Adipocyte (in vitro differentiated cells): ENCODE measurements around the gene SUSD3.

Source experiments
- DNase-seq: peaks from one replicate; pipeline ENCODE4 v3.0.0-alpha.2; 2015; ENCODE audit warnings: low read depth
- H3K27me3 ChIP-seq: replicated peaks from 2 replicates; pipeline ENCODE4 v1.7.0; 2013; ENCODE audit warnings: mild to moderate bottlenecking, low read length, moderate library complexity; ENCODE audit not compliant: control insufficient read depth, insufficient read depth
- H3K36me3 ChIP-seq: 2 replicates; pipeline ENCODE4 v1.7.0; 2013; ENCODE audit warnings: low read length, mild to moderate bottlenecking, moderate library complexity; ENCODE audit not compliant: control insufficient read depth, insufficient read depth, severe bottlenecking
- H3K4me1 ChIP-seq: 2 replicates; pipeline ENCODE4 v1.7.0; 2013; ENCODE audit warnings: mild to moderate bottlenecking, low read length, moderate library complexity; ENCODE audit not compliant: control insufficient read depth, insufficient read depth
- H3K4me3 ChIP-seq: 2 replicates; pipeline ENCODE4 v1.7.0; 2013; ENCODE audit warnings: mild to moderate bottlenecking, low read length, moderate library complexity
- H3K9ac ChIP-seq: 2 replicates; pipeline ENCODE4 v1.7.0; 2013; ENCODE audit warnings: mild to moderate bottlenecking, low read length, moderate library complexity
- H3K9me3 ChIP-seq: 2 replicates; pipeline ENCODE4 v1.7.0; 2013; ENCODE audit warnings: mild to moderate bottlenecking, low read length, moderate library complexity; ENCODE audit not compliant: control insufficient read depth

The SUSD3 gene

GRCh38 chr9:93054758-93055704 is 3.5 kb upstream of the SUSD3 start:
- Histone ChIP-seq H3K4me1 (peaks cover 5% of the 10 kb centered on the region), H3K4me3 (no peak overlapping the region), H3K36me3 (no peaks in the 10 kb centered on the region), H3K9ac (no peak overlapping the region), H3K9me3 (no peaks in the 10 kb centered on the region), H3K27me3 (peaks cover 1% of the 10 kb centered on the region)
- no peak for DNase-seq

DNA sequence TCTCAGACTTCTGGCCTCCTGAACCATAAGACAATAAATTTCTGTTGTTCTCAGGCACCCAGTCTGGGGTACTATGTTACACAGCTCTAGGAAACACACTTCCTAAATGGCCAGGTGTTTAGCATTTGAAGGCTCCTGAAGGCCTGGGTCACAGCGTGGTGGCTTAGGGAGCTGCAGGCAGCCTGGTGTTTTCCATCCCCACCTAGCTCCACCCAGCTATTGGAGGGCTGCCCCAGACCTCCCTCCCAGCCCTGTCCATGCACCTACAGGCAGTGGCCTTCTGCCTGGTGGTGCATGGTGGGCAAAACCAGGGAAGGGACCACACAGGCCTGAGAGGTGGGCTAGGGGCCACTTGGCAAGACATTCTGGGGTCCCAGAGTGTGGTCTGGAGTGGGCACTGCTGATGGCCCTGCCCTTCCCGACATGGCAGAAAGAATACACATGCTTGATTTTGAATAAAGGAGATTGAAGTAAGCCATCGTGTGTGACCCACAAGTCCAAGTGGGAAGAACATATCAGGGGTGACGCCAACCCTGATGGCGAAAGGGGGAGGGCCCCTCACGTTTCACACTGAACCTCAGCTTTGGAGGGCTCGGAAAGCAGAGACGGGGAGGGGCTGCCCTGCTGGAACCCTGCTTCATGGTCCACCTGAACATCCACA is 1.3 kb upstream of the SUSD3 start:
- Histone ChIP-seq H3K36me3 (no peaks in the 10 kb centered on the region), H3K4me1 (peaks cover 14% of the 10 kb centered on the region), H3K4me3 (no peak overlapping the region), H3K9ac (no peak overlapping the region), H3K27me3 (peaks cover 4% of the 10 kb centered on the region), H3K9me3 (no peaks in the 10 kb centered on the region)
- no peak for DNase-seq

- Histone ChIP-seq H3K9me3 (no peaks in the 10 kb centered on the region), H3K27me3 (peaks cover 4% of the 10 kb centered on the region), H3K36me3 (no peaks in the 10 kb centered on the region), H3K4me3 (no peak overlapping the region), H3K9ac (no peak overlapping the region), H3K4me1 (peaks cover 14% of the 10 kb centered on the region)
- no peak for DNase-seq
Observed at GRCh38 chr9:93057703-93058354, 672 bp upstream of the SUSD3 start.

DNA sequence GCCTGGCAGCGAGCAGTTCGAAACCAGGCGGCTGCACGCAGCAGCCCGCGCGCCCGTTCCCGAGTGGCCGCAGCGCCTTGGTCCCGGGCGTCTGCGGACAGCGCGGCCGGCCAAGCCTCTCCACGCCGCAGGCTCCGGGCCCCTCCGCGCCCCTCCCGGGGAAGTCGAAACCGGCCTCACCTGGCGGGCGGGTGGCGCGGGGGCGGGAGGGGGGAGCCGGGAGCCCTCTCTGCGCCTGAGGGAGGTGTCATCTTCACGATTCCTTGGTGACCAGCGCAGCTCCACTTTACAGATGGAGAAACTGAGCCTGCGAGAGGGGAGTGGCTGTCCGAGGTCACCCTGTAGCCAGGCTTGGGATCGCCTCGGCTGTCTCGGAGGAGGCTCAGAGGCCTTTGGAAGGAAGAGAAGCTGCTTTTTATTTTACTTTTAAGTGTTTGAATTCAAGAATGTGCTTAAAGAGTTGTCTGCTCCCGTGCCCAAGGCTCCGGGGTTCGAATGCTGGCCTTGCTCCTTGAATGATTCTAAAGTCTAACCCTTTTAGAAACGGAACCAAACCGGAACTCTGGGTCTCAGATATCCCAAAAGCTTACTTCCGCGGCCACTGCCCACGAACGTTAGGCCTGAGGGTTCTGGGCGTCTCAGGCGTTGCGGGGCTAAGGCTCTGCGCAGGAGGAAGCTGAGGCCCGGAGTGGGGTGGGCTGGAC is 662 bp downstream of the SUSD3 start:
- Histone ChIP-seq H3K4me1 (peaks cover 14% of the 10 kb centered on the region), H3K9me3 (no peaks in the 10 kb centered on the region), H3K27me3 (peaks cover 4% of the 10 kb centered on the region), H3K9ac (no peak overlapping the region), H3K36me3 (no peaks in the 10 kb centered on the region), H3K4me3 (peak overlapping the region; percentile 33)
- no peak for DNase-seq

DNA sequence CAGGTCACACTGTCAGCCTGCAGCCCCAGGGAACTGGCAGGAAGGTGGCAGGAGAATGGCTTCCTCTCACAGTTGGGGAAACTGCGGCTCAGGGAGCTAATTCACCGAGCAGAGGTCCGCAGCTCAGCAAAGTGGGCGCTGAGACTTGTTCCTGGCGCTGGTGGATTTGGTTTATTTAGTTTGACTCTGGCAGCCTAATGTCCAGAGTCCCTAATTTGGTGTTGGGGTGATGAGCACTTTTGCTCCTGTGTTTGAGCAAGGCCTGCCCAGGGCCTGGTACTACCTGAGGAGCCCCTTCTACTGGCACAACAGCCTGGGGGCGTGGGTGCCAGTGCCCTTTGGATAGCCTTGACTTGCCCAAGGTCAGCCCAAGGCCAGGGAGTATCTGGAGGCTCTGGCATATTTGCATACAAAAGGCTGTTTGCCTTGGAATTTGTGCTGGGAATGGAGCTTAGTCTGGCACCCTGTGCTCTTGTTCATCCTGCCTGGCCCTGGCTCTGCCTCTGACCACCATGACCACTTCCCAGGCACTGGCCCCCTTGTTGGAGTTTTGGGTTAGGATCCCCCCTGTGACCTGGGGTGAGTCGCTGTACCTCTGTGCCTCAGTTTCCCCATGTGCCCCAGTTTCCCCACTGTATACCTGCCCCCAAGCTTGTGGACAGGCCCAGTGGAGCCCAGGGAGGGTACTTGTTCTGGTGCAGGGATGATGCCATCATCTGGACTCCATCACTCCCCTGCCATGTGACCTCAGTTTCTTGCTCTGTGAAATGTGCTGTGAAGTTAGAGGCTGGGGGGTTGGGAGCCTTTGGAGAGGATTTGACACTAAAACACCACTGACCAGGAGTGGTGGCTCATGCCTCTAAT is 1.4 kb downstream of the SUSD3 start:
- no peaks in the 10 kb centered on the region for H3K9me3 ChIP-seq
- peaks cover 11% of the 10 kb centered on the region for H3K4me1 ChIP-seq
- no peak overlapping the region for H3K9ac ChIP-seq
- H3K36me3 ChIP-seq = no peaks in the 10 kb centered on the region
- peaks cover 4% of the 10 kb centered on the region for H3K27me3 ChIP-seq
- DNase-seq = no peak
- no peak overlapping the region for H3K4me3 ChIP-seq

DNA sequence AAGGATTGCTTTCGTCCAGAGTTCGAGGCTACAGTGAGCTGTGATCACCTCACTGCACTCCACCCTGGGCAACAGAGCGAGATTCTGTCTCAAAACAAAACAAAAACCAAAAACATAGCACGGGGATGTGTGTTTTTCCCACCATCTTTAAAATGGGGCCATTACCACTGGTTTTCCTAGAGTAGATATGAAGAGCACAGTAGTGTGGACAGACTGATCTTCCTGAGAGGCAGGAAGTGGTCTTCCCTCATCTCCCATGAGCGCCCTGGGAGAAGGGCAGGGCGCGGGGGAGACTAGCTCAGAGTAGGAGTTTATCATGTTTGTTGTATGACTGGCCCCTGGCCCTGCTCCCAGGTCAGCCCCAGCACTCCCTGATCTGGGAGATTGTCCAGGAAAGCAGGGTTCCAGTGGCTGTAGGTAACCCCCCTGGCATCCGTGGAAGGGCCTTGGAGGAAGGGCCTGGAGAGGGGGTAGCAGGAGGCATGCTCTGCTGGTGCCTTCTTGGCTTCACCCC is 2.3 kb downstream of the SUSD3 start:
- peaks cover 11% of the 10 kb centered on the region for H3K4me1 ChIP-seq
- no peak for DNase-seq
- peaks cover 4% of the 10 kb centered on the region for H3K27me3 ChIP-seq
- no peak overlapping the region for H3K9ac ChIP-seq
- no peaks in the 10 kb centered on the region for H3K36me3 ChIP-seq
- no peak overlapping the region for H3K4me3 ChIP-seq
- H3K9me3 ChIP-seq = no peaks in the 10 kb centered on the region

GRCh38 chr9:93061260-93061751 is 2.8 kb downstream of the SUSD3 start:
- Histone ChIP-seq H3K27me3 (peaks cover 4% of the 10 kb centered on the region), H3K4me1 (peaks cover 11% of the 10 kb centered on the region), H3K9me3 (no peaks in the 10 kb centered on the region), H3K36me3 (no peaks in the 10 kb centered on the region), H3K9ac (no peak overlapping the region), H3K4me3 (no peak overlapping the region)
- no peak for DNase-seq

- Histone ChIP-seq H3K4me3 (no peak overlapping the region), H3K36me3 (no peaks in the 10 kb centered on the region), H3K27me3 (peaks cover 4% of the 10 kb centered on the region), H3K9me3 (no peaks in the 10 kb centered on the region), H3K4me1 (peaks cover 14% of the 10 kb centered on the region), H3K9ac (no peak overlapping the region)
- DNase-seq = no peak
Observed at GRCh38 chr9:93061791-93062763, 3.6 kb downstream of the SUSD3 start.

DNA sequence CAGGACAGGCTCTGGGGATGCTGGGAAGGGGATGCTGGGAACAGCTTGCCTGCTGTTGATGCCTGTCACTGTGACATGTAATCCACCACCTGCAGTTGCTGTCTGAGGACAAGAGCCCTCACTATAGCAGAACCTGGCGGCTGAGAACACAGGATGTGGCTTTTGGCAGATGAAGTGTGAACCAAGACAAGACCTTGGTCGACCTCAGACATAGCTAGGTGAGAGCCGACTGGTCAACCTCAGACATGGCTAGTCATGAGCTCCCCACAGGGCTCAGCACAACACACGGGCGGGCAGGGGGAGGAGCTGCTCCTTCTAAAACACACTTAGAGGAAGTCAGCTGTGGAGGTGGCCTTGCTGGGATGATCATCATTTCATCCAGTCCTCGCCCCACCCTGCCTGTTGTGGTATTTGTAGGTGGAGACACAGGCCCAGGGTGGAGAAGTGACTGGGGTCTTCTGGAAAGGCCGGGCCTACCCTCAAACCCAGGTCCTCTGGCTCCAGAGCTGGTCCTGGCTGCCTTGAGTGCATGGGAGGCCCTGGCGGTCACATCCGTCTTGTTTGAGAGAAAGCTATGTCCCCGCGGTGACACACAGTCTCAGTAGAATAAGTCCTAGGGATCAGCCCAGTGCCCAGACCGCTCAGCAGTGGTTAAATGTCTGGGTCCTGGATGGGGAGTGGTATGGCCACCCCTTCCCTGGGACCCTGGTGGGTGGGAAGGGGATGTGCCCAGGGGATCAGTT is 6.1 kb downstream of the SUSD3 start:
- Histone ChIP-seq H3K9me3 (peaks cover 8% of the 10 kb centered on the region), H3K4me3 (no peak overlapping the region), H3K9ac (no peak overlapping the region), H3K27me3 (peaks cover 4% of the 10 kb centered on the region), H3K36me3 (no peaks in the 10 kb centered on the region), H3K4me1 (peaks cover 15% of the 10 kb centered on the region)
- no peak for DNase-seq
